ENCODE results near the gene GMPPB.
A peak's percentile ranks its signal among the peaks of the same experiment; 100 is the strongest.
"Not testable (repeated sequence)": the region's sequence is repeated elsewhere in the genome, so short reads cannot be mapped to it uniquely, and the experiment has no call there.

GMPPB gene

GRCh38 chr3:49694409-49695070 is 29.2 kb downstream of the GMPPB start:
- DNase-seq; H3K9me3 ChIP-seq (ENCODE audit: control extremely low read depth in 1 of 5, control insufficient read depth in 4 of 5, insufficient read depth in 2 of 5, low read depth in 1 of 5, low read length in 4 of 5); H3K27ac ChIP-seq (ENCODE audit: insufficient read depth in 1 of 2, low read depth in 1 of 2, low read length in 2 of 2, poor library complexity in 1 of 2, severe bottlenecking in 2 of 2); H3K4me3 ChIP-seq (ENCODE audit: control insufficient read depth in 1 of 7, extremely low read depth in 1 of 7, insufficient read depth in 4 of 7, low read depth in 2 of 7, low read length in 6 of 7); H3K27me3 ChIP-seq (replicated peaks in 2 of 5; ENCODE audit: control insufficient read depth in 4 of 5, insufficient read depth in 5 of 5, low read length in 4 of 5); CTCF ChIA-PET: not testable (repeated sequence)
- POLR2A ChIA-PET, result interaction anchor here (0.6 kb wide), 2 partner anchors 343 to 706 kb away, joined by 3 to 4 read pairs; no protein-coding TSS in a partner anchor
- WGBS (ENCODE audit: insufficient coverage), result 96% methylated on average over 4 of the region's 6 CpGs
- peaks cover 0 to 18% (median 14%) of the 10 kb centered on the region in 4 experiments for H3K4me1 ChIP-seq (ENCODE audit: control extremely low read depth in 1 of 4, control insufficient read depth in 4 of 4, insufficient read depth in 4 of 4, low read length in 3 of 4)
- peaks cover 0 to 23% (median 13%) of the 10 kb centered on the region in 4 experiments for H3K36me3 ChIP-seq (ENCODE audit: control insufficient read depth in 4 of 4, insufficient read depth in 4 of 4, low read length in 3 of 4)

- CTCF ChIA-PET; POLR2A ChIA-PET; H3K36me3 ChIP-seq (ENCODE audit: control insufficient read depth in 4 of 4, insufficient read depth in 4 of 4, low read length in 3 of 4); H3K4me3 ChIP-seq (ENCODE audit: control insufficient read depth in 1 of 7, extremely low read depth in 1 of 7, insufficient read depth in 4 of 7, low read depth in 2 of 7, low read length in 6 of 7); H3K9me3 ChIP-seq (ENCODE audit: control extremely low read depth in 1 of 5, control insufficient read depth in 4 of 5, insufficient read depth in 2 of 5, low read depth in 1 of 5, low read length in 4 of 5); H3K27me3 ChIP-seq (replicated peaks in 2 of 5; ENCODE audit: control insufficient read depth in 4 of 5, insufficient read depth in 5 of 5, low read length in 4 of 5); DNase-seq; H3K27ac ChIP-seq (ENCODE audit: insufficient read depth in 1 of 2, low read depth in 1 of 2, low read length in 2 of 2, poor library complexity in 1 of 2, severe bottlenecking in 2 of 2): not testable (repeated sequence)
- H3K4me1 ChIP-seq (ENCODE audit: control extremely low read depth in 1 of 4, control insufficient read depth in 4 of 4, insufficient read depth in 4 of 4, low read length in 3 of 4), result peaks cover 0 to 30% (median 23%) of the 10 kb centered on the region in 4 experiments
- WGBS (ENCODE audit: insufficient coverage), result 90% methylated on average over 2 of the region's 3 CpGs
Measured at GRCh38 chr3:49691481-49691880, 32.3 kb downstream of the GMPPB start.

- POLR2A ChIA-PET; H3K9me3 ChIP-seq (ENCODE audit: control extremely low read depth in 1 of 5, control insufficient read depth in 4 of 5, insufficient read depth in 2 of 5, low read depth in 1 of 5, low read length in 4 of 5); DNase-seq; CTCF ChIA-PET; H3K27ac ChIP-seq (ENCODE audit: insufficient read depth in 1 of 2, low read depth in 1 of 2, low read length in 2 of 2, poor library complexity in 1 of 2, severe bottlenecking in 2 of 2); H3K36me3 ChIP-seq (ENCODE audit: control insufficient read depth in 4 of 4, insufficient read depth in 4 of 4, low read length in 3 of 4); H3K27me3 ChIP-seq (replicated peaks in 2 of 5; ENCODE audit: control insufficient read depth in 4 of 5, insufficient read depth in 5 of 5, low read length in 4 of 5); H3K4me3 ChIP-seq (ENCODE audit: control insufficient read depth in 1 of 7, extremely low read depth in 1 of 7, insufficient read depth in 4 of 7, low read depth in 2 of 7, low read length in 6 of 7): not testable (repeated sequence)
- 100% methylated on average over 1 of the region's 3 CpGs for WGBS (ENCODE audit: insufficient coverage)
- peaks cover 0 to 30% (median 24%) of the 10 kb centered on the region in 4 experiments for H3K4me1 ChIP-seq (ENCODE audit: control extremely low read depth in 1 of 4, control insufficient read depth in 4 of 4, insufficient read depth in 4 of 4, low read length in 3 of 4)
Measured at GRCh38 chr3:49690856-49691255, 32.9 kb downstream of the GMPPB start.

GRCh38 chr3:49689908-49690624 is 33.7 kb downstream of the GMPPB start:
- Histone ChIP-seq H3K27me3 (replicated peaks in 2 of 5; ENCODE audit: control insufficient read depth in 4 of 5, insufficient read depth in 5 of 5, low read length in 4 of 5) (peaks cover 0 to 12% (median 2%) of the 10 kb centered on the region in 5 experiments), H3K27ac (ENCODE audit: insufficient read depth in 1 of 2, low read depth in 1 of 2, low read length in 2 of 2, poor library complexity in 1 of 2, severe bottlenecking in 2 of 2) (peak overlapping the region; percentile 70 to 83), H3K4me1 (ENCODE audit: control extremely low read depth in 1 of 4, control insufficient read depth in 4 of 4, insufficient read depth in 4 of 4, low read length in 3 of 4) (peaks cover 0 to 30% (median 25%) of the 10 kb centered on the region in 4 experiments), H3K4me3 (ENCODE audit: control insufficient read depth in 1 of 7, extremely low read depth in 1 of 7, insufficient read depth in 4 of 7, low read depth in 2 of 7, low read length in 6 of 7) (peak overlapping the region; percentile 78 to 91 (median 82))
- H3K36me3 ChIP-seq (ENCODE audit: control insufficient read depth in 4 of 4, insufficient read depth in 4 of 4, low read length in 3 of 4); H3K9me3 ChIP-seq (ENCODE audit: control extremely low read depth in 1 of 5, control insufficient read depth in 4 of 5, insufficient read depth in 2 of 5, low read depth in 1 of 5, low read length in 4 of 5); POLR2A ChIA-PET: not testable (repeated sequence)
- peak; percentile 20 to 57 (median 41) for DNase-seq
- CTCF ChIA-PET, result interaction anchor here (0.6 kb wide), 1 partner anchor 12 kb away, joined by 3 read pairs; no protein-coding TSS in a partner anchor
- WGBS (ENCODE audit: insufficient coverage), result 10% methylated on average over 4 of the region's 16 CpGs

DNA sequence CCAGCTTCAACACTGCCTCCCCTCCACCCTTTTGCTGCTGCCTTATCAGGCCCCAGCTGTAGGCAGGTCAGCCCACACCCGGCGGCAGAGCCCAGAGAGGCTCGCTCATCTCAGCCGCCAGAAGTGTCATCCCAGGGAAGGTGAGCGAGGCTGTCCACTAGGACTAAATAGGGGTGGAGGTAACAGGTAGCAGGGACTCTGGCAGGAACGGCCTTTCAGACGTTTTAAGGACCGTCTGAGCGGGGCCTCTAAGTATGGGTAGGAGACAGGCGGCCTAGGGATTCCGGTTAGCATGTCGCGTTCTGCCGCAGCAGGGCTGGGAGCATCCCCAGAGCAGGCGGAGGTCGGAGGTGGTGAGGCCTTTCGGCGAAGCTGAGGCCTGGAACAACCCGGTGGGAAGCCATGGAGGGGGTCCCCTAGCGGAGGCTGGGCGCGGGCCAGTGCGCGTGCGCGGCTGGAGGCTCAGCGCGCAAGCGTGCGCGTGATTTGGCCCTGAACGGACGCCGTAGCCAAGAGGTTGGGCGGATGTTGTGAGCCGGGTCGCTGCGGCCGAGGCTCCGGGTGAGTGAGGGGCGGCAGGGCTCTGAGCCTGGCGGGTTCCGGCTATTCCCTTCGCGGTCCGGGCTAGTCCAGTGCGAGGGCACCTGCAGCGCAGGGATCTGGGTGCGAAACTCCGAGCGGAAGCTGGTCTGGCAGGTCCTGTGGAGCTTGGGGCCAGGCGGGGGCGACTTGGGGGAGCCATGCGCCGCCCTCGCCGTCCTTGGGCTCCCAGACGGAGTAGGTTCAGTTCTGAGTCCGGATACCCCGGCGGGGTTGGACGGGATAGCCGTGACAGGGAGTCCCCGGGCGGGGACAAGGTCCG is 34.5 kb downstream of the GMPPB start, which contains the start of the genes MST1 and RNF123:
TSS of gene MST1 (minus strand) at position 429 of the 862 bp plus-strand sequence. CDS start 783 bp downstream, outside the sequence.
TSS of gene RNF123 (plus strand) at position 512 of the 862 bp plus-strand sequence. CDS start 1,609 bp downstream, outside the sequence.
- H3K4me1 ChIP-seq (ENCODE audit: control extremely low read depth in 1 of 4, control insufficient read depth in 4 of 4, insufficient read depth in 4 of 4, low read length in 3 of 4), result peaks cover 0 to 30% (median 25%) of the 10 kb centered on the region in 4 experiments
- peaks cover 0 to 14% (median 2%) of the 10 kb centered on the region in 5 experiments for H3K27me3 ChIP-seq (replicated peaks in 2 of 5; ENCODE audit: control insufficient read depth in 4 of 5, insufficient read depth in 5 of 5, low read length in 4 of 5)
- peak within 1 kb of the TSS; percentile 70 to 83 for H3K27ac ChIP-seq (ENCODE audit: insufficient read depth in 1 of 2, low read depth in 1 of 2, low read length in 2 of 2, poor library complexity in 1 of 2, severe bottlenecking in 2 of 2)
- DNase-seq, result peak; percentile 91 to 94 (median 93)
- WGBS (ENCODE audit: insufficient coverage), result under 1% methylated on average over 47 of the region's 66 CpGs
- H3K4me3 ChIP-seq (ENCODE audit: control insufficient read depth in 1 of 7, extremely low read depth in 1 of 7, insufficient read depth in 4 of 7, low read depth in 2 of 7, low read length in 6 of 7), result peak within 1 kb of the TSS; percentile 78 to 91 (median 82)
- peaks cover 0 to 4% (median 1%) of the 10 kb centered on the region in 4 experiments for H3K36me3 ChIP-seq (ENCODE audit: control insufficient read depth in 4 of 4, insufficient read depth in 4 of 4, low read length in 3 of 4)
- CTCF ChIA-PET, result interaction anchor here (0.6 to 0.7 kb wide), 2 partner anchors 11 to 18 kb away, joined by 3 read pairs; no protein-coding TSS in a partner anchor
- POLR2A ChIA-PET, result interaction anchor here (0.6 kb wide), 1 partner anchor 23 kb away, joined by 3 read pairs; no protein-coding TSS in a partner anchor
- H3K9me3 ChIP-seq (ENCODE audit: control extremely low read depth in 1 of 5, control insufficient read depth in 4 of 5, insufficient read depth in 2 of 5, low read depth in 1 of 5, low read length in 4 of 5), result no peaks in the 10 kb centered on the region

DNA sequence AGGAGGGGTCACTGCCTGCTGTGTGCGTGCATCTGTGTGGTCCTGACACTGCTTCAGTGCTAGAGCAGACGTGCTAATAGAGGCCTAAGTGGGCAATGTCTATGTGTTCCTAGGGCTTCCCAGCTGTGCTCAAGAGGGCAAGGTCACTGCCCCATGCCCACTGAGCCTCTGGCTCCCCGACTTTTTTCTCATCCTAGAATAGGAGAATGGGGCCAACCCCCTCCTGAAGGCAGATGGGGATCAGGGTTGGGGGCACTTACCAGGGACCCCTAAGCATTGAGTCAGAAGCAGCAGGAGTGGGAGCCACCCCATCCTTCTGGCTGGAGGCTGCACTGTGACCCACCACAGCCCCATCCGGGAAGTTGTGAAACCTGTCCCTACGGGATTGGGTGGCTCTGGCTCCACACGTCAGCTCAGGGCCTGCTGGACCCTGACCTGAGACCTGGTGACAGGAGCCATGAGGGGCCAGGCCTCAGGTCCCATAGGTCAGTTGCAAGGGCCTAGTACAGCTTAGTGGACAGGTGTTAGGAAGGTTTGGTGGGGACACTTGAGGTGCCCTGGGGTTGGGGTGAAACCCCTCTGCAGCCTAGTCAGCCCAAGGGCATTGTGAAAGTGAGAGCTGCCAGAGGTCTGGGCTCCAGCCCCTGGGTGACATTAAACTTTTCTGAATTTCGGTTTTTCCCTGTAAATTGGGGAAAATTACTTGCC is 35.3 kb downstream of the GMPPB start:
- H3K27ac ChIP-seq (ENCODE audit: insufficient read depth in 1 of 2, low read depth in 1 of 2, low read length in 2 of 2, poor library complexity in 1 of 2, severe bottlenecking in 2 of 2), result peak overlapping the region in 1 of 2 experiments; percentile 83
- peaks cover 0 to 30% (median 25%) of the 10 kb centered on the region in 4 experiments for H3K4me1 ChIP-seq (ENCODE audit: control extremely low read depth in 1 of 4, control insufficient read depth in 4 of 4, insufficient read depth in 4 of 4, low read length in 3 of 4)
- H3K4me3 ChIP-seq (ENCODE audit: control insufficient read depth in 1 of 7, extremely low read depth in 1 of 7, insufficient read depth in 4 of 7, low read depth in 2 of 7, low read length in 6 of 7), result peak overlapping the region in 6 of 7 experiments; percentile 80 to 91 (median 85)
- POLR2A ChIA-PET, result interaction anchor here (0.6 kb wide), 1 partner anchor 24 kb away, joined by 3 read pairs; no protein-coding TSS in a partner anchor
- H3K9me3 ChIP-seq (ENCODE audit: control extremely low read depth in 1 of 5, control insufficient read depth in 4 of 5, insufficient read depth in 2 of 5, low read depth in 1 of 5, low read length in 4 of 5); CTCF ChIA-PET; DNase-seq: not testable (repeated sequence)
- peaks cover 2 to 10% (median 5%) of the 10 kb centered on the region in 4 experiments for H3K36me3 ChIP-seq (ENCODE audit: control insufficient read depth in 4 of 4, insufficient read depth in 4 of 4, low read length in 3 of 4)
- WGBS (ENCODE audit: insufficient coverage), result 100% methylated on average over 4 of the region's 7 CpGs
- H3K27me3 ChIP-seq (replicated peaks in 2 of 5; ENCODE audit: control insufficient read depth in 4 of 5, insufficient read depth in 5 of 5, low read length in 4 of 5), result peaks cover 0 to 14% (median 2%) of the 10 kb centered on the region in 5 experiments

Data from common myeloid progenitor, CD34-positive (primary cell).